Hematopoietic multipotent progenitor cell treated with erythropoietin and hydrocortisone succinate and interleukin-3 and kit ligand, for 6 days (in vitro differentiated cells): ENCODE results near the gene FASTKD3.
A peak's percentile ranks its signal among the peaks of the same experiment; 100 is the strongest.

Experiments
- DNase-seq: peaks from one replicate; pipeline ENCODE4 v3.0.0-alpha.2; 2015

The FASTKD3 gene

DNA sequence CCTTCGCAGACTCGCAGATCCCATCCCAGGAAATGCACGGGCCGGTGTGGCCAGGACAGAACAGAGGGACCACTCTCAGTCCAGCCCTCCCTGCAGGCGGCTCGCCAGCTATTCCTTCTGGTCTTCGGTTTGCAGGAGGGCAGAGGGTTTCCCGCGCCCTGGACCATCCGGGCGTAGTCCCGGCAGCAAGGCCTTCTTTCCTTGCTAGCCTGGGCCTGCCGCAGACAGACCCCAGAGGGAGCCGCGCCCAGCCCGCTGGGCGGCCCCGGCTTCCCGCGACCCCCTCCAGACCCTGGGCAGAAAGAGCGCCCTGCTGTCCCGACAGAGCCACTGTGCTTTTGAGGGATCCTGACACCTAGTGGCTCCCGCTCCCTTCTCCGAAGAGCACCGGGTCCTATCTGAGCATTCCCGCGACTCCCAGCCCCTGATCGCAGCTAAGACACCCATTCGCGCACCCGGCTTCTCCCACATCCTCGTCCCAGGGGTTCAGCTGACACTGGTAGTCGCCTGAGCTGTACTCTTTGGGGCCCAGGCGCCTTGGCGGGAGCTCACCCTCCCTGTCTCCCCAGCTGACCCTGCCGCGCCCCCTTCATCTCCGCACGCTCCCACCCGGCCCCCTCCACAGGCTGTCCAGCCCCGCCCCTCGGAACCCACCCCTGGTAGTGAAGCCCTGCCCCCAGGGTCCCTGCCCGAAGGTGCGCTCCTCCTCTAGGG, 19.0 kb downstream of the FASTKD3 start:
- DNase-seq, result no peak

DNA sequence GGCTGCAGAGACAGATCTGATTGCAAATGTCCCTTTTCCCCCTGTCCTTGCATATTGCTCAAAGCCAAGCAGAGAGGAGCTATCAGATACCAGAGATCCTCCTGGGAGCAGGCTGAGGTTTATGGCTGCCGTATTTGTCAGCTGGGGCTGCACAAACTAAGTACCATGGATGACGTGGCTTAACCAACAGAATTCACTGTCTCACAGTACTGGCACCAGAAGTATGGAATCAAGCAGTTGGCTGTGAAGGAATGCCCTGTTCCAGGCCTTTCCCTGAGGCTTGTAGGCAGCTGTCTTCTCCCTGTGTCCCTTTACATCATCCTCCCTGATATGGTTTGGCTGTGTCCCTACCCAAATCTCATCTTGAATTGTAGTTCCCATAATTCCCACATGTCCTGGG, 20.5 kb downstream of the FASTKD3 start:
- no peak for DNase-seq

DNA sequence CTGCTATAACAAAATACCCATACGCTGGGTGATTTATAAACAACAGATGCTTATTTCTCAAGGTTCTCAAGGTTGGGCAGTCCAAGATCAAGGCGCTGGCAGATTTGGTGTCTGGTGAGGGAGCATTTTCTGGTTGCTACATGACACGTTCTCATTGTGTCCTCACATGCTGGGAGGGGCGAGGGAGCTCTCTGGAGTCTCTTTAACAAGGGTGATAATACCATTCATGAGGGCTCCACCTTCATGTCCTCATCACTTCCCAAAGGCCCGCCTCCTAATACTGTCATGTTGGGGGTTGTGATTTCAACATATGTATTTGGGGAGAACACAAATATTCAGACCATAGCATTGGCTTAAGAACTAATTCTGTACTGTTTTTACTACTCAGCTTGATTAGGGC, 22.5 kb downstream of the FASTKD3 start:
- DNase-seq, result no peak

DNA sequence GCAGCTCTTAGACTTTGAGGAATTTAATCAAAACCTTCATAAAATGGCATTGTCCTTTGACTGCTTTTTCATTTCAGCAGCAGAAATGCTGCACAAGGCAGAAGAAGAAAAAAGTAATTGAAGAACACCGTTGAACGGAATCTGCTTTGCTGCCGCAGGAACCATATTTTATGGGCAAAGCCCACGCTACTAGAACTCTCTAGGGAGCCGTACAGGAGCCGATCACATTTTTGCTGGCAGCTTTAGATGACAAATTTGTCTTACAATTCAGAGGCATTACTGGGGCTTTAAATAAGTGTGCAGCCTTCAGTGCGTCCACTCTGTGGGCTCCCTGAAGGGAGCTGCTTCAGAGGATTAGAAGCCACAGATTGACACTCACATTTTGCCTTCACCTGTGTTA, 23.3 kb downstream of the FASTKD3 start:
- no peak for DNase-seq

DNA sequence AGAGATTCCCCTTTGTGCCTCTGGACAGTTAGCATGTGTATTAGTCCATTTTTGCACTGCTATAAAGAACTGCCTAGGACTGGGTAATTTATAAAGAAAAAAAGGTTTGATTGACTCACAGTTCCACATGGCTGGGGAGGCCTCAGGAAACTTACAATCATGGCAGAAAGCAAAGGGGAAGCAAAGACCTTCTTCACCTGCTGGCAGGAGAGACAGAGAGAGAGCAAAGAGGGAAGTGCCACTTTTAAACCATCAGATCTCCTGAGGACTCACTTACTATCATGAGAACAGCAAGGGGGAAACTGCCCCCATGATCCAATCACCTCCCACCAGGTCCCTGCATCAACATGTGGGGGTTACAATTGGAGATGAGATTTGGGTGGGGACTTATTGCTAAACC, 23.9 kb downstream of the FASTKD3 start:
- no peak for DNase-seq

DNA sequence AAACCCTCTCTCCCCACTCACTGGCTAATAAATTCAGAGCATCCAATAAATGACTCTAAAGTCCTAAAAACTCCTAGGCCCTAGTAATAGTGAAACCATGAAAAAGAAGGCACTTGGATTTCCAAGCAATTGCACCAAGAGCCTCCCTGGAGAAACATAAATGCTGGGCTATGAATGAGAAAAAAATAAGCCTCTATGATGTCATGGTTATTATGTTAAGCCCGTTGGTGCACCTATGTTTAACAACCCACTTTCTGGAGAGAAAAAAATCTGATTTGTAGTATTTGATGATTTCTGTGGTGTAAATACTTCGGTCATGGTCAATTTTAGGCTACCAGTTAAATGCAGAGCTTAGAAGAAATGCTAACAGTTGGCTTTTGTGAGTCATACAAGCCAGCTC, 26.3 kb downstream of the FASTKD3 start:
- DNase-seq, result no peak

DNA sequence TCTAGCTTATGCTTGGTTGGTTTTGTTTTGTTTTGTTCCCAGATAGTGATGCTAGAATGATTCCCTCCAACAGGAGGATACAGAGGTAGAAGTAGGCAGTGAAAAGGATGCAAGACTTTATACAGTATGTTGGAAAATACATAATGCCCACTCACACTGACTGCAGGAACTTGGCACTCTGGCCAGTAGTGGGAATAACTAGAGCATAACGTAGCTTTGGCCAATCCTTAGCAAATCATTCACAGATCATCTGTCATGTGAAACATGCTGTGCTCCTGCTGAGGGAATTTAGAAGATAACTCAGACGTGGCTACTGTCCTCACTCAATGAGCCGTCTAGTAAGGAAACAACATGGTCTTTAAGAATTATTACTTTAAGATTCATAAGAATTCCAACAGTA, 31.4 kb downstream of the FASTKD3 start:
- DNase-seq, result no peak

DNA sequence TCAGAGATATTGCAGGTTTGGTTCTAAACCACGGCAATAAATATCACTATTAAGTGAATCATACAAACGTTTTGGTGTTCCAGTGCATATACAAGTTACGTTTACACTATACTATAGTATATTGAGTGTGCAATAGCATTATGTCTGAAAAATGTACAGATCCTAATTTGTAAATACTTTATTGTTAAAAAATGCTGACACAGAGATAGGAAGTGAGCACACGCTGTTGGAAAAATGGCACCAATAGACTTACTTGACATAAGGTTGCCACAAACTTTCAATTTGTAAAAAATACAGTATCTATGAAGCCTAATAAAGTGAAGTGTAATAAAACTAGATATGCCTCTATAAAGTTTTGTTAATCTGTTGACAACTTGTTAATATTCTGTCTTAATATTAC, 33.8 kb downstream of the FASTKD3 start:
- no peak for DNase-seq

DNA sequence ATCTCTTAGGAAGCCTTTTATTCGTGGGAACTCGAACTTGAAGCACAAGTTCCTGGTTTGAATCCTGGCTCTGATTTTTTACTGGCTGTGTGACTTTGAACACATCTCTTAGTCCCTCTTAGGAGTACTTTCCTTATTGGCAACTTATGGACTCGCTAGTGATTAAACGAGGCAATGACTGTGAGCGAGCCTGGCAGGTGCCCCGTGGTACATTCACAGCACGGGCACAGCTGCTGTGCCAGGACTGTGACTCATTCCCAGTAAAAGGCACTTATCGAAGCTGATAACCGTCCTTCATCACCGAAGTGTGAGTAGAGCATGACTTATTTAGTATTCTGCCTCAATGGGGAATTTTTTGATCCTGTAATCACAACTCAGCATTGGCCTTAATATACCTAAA, 40.6 kb downstream of the FASTKD3 start:
- DNase-seq, result no peak

DNA sequence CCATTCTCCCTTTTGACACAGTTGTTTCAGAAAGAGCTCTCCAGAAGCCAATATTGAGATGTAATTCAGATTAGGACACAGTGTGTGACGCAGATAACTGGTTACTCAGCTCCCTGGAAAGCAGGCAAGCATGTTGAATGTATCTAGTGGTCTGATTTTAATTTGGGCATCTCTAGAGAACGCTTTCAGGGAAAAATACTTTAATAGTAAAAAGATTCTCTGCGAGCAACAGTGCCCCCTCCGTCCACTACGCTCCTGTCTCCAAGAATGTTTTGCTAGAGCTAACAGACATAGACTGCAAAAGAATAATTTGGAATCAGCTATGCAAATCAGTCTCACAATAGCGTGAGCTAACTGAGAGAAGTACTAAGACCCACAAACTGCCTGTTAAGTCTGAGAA, 41.2 kb downstream of the FASTKD3 start:
- DNase-seq, result no peak

DNA sequence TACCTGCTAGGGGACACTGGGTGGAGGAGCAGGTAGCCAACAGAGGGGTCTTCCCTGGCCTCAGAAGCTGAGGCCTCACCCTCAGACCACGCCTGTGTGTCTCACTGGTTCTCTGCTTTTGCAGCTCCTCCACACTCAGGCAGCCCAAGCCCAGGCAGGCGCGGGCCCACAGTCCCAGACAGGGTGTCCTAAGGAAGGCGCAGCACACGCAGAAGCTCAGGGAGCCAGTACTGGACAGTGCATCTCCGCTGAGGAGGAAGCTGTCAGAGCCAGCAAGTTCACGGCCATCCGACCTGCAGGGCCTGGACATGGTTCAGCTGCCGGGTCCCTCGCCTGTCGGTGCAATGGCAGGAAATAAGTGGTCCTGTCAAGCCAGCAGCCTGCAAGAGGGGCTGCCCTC, 43.2 kb downstream of the FASTKD3 start:
- DNase-seq, result no peak

DNA sequence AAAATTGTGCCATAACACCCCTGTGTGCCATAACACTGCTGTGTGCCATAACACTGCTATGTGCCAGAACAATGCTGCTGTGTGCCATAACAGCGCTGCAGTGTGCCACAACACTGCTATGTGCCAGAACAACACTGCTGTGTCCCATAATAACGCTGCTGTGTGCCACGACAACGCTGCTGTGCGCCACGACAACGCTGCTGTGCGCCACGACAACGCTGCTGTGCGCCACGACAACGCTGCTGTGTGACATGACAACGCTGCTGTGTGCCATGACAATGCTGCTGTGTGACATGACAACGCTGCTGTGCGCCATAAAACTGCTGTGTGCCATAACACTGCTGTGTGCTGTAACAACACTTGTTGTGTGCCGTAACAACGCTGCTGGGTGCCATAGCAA, 43.8 kb downstream of the FASTKD3 start:
- DNase-seq, result no peak

DNA sequence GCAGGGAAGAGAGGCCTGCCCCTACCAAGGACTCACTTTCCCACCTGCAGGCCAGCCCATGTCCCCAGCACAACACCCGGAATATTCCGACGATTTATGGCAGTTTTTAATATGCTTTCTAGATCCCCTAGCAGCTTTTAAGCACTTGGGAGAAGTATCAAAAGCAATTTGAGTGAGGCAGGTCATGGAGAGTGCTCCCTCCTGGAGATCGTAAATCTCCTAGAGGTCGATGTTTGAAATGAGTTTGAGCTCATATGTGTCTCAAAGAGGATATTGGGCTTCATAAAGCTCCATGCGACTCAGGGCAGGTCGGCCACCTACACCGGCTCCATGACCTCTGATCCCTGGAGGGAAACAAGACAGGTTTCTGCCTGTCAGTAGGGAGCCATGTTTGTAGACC, 45.2 kb downstream of the FASTKD3 start:
- DNase-seq, result no peak

DNA sequence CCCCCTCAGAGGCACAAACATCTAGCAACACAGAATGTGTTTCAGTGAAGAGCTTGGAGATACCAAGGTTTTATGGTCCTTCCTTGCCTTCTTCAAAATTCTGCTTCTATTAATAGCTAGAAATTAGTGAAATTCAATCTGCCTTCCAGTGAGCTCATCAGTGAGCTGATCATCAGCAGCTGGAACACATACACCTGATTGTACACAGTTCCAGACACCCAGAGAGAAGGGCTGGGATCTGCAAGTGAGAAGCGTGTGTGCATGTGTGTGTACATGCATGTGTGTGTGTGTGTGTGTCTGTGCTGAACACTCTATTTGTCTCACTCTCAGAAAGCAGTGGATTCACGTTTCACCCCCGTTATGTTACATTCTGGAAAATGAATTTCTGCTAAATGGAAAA, 46.4 kb downstream of the FASTKD3 start:
- DNase-seq, result no peak

DNA sequence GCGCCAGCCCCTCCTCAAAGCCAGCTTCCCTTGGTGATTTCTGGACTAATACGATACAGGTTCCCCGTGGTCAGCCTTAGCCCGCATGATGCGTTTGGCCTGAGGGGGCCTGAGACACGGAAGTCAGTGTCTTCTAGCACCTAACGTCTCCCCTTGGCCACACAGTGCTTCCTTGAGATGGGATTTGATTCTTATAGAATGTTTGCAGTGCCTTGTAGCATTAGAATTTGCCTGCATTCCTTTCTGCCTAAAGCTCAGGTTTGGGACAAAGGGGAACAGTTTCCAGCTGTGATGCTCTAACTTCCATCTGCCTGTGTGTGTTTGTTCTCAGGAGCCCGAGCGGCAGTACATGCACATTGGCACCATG, 52.3 kb downstream of the FASTKD3 start:
- no peak for DNase-seq

DNA sequence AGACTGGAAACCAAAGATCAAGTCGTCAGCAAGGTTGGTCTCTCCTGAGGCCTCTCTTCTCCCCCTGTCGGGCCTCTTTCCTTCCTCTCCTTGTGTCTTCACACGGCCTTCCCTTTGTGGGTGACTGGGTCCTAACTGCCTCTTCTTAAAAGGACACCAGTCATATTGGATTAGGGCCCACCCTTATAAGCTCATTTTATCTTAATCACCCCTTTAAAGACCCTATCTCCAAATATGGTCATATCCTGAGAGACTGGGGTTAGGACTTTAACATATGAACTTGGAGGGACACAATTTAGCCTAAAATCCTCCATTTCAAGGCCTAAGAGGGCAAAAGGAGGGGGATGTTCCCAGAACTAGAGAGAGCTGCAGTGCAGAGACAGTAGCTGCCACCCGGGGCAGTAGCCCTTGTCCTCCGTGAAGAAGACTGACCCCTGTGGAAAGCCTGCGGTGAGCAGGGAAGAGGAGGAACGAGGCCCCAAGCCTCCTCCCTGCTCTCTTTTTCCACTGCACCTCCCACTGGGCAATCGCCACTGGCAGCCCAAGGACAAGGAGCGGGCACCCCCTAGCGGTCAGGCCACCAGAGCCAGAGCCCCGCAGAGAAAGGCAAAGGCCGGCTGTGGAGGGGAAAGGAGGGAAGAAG, 52.8 kb downstream of the FASTKD3 start:
- DNase-seq, result peak; percentile 86

DNA sequence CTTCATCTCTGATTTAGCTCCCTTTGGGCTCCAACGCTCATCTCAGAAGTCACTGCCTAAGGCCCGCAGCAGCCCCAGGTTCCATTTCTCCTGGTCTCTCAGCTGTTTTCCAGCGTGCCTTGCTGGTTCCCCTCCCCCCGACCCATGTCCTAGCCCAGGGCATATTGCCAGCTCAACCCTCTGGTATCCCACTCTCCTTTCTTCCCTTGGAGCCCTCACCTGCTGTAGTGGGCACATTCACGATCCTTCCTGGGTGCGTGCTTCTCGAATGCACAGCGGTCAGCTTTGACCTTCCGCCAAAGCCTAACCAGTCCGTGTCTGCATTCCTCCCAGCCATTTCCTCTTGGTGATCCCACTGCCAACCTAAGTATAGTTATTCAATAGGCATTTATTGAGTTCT, 54.0 kb downstream of the FASTKD3 start:
- no peak for DNase-seq

DNA sequence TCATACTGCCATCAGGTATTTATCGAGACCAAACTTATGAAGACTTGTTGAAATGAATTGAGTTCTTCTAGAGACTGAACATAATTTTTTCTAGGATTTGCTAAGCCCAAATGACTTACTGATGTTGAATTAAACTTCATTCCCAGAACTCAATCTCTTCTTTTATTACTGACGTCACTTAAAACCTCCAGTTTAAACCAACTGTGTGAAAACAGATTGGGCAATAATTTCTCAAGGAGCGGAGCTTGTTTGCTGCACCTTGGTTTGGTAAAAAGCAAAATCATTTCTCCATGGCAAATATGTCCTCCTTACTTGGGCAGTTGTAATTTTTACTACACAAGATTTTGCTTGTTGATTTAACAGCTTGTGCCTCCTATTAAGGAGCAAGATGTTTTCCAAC, 55.3 kb downstream of the FASTKD3 start:
- no peak for DNase-seq

DNA sequence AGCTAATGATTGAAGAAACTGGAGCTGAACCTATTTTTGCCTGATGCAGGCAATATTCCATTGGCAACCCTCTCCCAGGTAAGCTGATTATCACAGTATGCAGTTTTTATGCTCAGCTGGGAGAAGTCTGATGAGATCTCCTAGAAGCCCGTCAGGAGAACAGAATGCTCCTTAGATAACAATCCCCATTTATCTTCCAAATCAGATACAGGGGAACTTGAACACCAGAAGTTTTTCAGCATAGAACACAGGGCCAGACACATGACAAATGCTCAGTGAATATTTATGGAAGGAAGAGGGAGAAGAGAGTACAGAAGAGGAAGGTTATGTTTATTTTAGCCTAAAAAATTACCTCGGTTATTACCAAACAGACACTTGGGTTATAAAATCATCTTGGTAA, 55.8 kb downstream of the FASTKD3 start:
- DNase-seq, result no peak

DNA sequence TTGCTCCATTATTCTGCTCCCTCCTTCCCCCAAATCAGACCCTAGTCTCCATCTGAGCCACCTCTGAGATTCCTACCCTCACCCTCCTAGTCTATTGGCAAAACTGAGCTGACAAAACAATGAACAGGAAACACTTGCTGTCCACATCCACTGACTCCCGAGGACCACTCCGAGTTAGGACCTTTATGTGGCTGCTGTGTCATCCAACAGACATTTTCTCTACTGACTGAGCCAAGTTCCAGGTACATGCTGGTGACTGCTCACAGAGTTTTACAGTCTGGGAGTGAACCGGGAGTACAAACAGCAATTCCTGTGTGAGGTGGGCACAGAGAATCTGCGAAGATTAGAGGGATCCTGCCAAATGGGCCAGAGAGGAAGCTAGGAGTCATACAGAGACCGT, 57.1 kb downstream of the FASTKD3 start:
- DNase-seq, result no peak
